HG02798 (cell line): ENCODE measurements around the gene NBEAL1.
"Not testable (repeated sequence)": the region's sequence is repeated elsewhere in the genome, so short reads cannot be mapped to it uniquely, and the experiment has no call there.

Experiments used
- ATAC-seq: cut with Tn5 transposase; IDR thresholded peaks from one replicate; pipeline ENCODE4 v1.9.1; 2021; ENCODE audit warnings: mild to moderate bottlenecking; ENCODE audit not compliant: unreplicated experiment, poor library complexity

Gene NBEAL1

DNA sequence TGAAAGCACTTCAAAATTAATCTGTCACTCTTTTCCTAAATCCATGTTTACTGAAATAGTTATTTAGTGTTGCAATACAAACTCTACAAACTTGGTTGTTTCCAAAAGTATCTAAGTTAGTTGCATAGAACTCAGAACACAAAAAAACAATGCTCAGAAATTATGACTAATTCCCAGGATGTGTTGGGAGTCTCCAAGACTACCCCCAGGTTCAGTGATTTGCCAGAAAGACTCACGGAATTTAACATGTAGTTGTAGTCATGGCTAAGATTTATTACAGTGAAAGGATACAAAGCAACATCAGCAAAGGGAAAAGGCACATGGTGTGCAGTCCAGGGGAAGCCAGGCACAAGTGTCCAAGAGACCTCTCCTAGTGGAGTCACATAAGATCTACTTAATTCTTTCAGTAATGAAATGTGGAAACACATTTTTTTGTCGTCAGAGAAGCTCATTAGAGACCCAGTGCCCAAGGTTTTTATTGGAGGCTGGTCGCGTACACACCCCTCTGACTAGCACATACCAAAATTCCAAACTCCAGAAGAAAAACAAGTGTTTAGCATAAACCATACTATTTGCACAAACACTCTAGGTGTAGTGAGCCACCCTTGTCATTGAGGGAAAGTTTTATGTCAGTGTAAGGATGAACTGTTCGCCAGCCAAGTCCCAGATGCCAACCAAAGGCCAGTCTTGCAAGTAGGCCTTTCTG, 180.8 kb downstream of the NBEAL1 start:
- ATAC-seq, result no peak

DNA sequence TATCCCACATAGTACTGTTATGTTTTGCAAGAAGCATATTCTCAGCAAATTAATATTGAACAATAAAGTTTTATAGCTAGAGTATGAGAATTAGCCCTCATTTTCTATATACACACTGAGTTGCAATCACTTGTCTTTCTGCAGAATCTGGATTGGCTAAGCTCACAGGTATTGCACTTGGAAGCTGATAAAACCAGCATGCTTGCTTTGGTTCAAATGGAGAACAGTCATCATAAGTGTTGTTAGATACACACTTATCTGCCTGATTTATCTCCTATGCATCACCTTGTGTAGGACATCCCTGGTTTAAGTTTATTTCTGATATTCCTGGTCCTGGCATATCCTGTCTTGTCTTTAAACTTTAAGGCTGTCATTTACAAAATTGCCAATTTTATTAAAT, 186.2 kb downstream of the NBEAL1 start:
- ATAC-seq, result no peak

DNA sequence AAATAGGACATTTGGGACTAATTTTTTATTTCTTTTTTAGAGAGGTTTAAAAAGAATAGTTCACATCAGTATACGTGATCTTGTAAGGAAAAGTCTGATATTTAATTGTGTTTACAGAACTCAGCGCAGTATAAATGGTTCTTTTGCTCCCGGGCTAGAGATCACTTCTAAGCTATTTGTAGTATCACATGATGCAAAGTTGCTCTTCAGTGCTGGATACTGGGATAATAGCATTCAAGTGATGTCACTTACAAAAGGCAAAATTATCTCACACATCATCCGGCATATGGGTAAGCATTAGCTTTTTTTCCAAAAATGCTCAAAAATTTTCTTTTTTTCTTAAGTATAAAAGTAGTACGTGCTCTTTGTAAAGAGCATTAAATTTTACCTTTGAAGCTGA, 186.8 kb downstream of the NBEAL1 start:
- ATAC-seq, result no peak

DNA sequence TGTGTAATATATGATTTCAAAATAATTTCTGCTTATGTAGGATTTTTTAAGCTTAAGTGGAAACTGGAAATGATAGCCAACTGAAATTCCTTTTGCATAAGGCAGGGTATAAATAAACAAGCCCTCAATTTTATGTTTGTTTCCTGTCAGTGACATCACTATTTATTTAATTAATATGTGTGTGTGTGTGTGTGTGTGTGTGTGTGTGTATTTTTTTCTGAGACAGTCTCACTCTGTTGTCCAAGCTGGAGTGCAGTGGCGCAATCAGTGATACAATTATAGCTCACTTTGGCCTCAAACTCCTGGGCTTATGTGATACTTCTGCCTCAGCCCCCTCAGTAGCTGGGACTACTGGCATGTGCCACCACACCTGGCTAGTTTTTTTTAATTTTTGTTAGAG, 194.9 kb downstream of the NBEAL1 start:
- ATAC-seq, result no peak

DNA sequence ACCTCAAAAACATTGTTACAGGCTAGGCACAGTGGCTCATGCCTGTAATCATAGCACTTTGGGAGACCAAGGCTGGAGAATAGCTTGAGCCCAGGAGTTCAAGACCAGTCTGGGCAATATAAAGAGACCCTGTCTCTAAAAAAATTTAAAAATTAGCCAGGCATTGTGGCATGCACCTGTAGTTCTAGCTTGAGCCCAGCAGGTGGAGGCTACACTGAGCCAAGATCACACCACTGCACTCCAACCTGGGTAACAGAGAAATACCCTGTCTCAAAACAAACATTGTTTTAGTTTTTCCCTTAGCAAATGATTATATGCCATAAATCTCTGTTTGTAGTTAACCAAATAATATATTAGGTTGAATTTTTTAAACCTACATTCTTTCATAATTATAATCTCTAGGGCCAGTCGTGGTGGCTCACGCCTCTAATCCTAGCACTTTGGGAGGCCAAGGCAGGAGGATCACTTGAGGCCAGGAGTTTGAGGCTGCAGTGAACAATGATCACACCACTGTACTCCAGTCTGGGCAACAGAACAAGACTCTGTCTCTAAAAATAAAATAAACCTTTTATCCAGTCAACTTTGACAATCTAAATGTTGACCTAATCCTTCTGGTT, 210.9 kb downstream of the NBEAL1 start:
- ATAC-seq, result peak; percentile 62

DNA sequence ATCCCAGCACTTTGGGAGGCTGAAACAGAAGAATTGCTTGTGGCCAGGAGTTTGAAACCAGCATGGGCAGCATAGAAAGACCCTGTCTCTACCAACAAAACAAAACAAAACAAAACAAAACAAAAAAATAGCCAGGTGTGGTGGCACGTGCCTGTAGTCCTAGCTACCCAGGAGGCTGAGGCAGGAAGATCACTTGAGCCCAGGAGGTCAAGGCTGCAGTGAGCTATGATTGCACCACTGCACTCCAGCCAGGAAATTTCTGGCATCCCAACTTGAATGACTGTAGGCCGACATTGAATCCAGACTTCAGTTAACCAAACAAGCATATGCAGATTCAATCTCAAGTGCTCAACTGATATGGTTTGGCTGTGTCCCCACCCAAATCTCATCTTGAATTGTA, 215.0 kb downstream of the NBEAL1 start:
- ATAC-seq, result not testable (repeated sequence)

DNA sequence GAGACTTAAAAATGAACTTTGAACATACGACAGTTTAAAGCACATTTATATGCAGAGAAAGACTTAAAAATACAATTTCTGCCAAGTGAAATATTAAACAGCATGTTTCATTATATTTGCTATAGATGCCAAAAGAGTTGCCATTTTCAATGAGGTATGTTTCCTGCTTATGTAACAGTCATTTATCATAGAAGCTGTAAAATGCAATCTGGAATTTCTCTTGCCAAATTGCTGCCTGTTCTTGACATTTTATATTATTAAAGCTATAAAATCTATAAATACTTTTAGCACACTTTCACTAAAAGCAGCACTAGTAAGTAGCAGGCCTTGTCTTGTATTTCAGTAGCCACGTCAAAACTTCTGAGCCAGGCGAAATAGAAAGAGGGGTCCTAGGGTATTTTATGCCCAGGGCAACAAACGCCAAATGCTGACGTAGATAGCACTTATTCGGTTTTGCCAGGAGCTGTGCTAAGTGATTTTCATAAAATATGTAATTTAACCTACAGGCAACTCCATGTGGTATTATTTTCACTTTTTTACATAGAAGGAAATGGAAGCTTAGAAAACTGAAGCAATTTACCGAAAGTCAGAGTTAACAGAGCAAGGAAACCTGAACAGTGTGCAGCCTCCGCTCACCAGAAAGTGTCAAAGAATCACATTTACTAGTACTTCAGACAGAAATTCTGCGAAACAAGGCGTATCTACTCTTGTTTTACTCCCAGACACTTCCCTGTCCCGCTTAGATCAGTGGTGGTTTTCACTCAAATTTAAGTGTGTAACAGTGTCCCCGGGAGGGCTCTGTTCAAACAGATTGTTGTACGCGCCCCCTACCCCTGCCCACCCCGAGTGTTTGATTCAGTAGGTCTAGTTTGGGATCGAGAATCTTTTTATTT, 222.9 kb downstream of the NBEAL1 start:
- no peak for ATAC-seq

DNA sequence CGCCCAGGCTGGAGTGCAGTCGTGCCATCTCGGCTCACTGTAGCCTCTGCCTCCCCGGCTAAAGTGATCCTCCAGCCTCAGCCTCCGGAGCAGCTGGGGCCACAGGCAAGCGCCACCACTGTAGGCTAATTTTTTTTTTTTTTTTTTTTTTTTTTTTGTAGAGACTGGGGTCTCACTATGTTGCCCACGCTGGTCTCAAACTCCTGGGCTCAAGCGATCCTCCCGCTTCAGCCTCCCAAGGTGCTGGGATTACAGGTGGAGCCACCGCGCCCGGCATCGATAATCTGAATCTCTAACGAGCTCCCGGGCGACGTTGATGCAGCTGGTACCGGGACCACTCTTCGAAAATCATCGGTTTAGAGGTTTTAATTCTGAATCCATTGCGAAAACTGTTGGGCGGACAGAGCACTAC, 223.6 kb downstream of the NBEAL1 start:
- no peak for ATAC-seq

DNA sequence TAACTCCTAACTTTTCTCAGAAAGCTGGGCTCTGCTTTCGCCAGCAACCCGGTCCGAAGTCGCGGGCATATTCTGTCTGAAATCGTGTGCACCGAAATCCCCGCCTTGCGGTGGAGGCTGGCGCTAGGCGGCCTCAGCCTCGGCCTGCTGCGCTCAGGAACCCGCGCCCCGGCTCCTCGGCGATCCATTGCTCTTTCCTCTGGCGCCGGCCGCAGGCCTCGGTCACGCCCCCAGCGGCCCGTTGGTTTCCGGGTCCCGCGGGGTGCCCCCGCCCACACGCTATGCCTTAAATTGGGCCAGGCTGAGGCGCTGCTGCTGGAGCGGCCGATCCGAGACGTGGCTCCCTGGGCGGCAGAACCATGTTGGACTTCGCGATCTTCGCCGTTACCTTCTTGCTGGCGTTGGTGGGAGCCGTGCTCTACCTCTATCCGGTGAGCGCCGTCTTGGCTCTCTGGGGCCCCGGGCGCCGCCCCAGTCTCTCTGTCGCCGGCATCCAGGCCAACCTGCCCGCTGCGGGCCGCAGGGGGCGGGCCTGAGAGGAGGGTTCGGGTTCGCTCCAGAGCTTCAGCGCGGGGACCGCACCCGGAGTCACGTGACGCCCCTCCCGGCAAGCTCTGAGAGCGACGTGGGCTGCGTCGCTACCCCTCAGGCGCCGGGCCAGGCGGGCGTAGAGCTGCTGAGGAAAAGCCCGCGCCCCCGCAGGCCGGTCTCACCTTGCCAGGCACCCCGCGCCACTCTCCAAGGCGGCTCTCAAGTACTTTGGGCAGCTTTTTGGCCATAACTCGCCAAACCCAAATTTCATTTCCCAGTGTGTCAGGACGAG, 224.2 kb downstream of the NBEAL1 start, which contains the start of gene CYP20A1:
CYP20A1 (plus strand) TSS at position 315 of the 823 bp plus-strand sequence; CDS start at position 360, 45 bp downstream.
- ATAC-seq, result peak; percentile 90

DNA sequence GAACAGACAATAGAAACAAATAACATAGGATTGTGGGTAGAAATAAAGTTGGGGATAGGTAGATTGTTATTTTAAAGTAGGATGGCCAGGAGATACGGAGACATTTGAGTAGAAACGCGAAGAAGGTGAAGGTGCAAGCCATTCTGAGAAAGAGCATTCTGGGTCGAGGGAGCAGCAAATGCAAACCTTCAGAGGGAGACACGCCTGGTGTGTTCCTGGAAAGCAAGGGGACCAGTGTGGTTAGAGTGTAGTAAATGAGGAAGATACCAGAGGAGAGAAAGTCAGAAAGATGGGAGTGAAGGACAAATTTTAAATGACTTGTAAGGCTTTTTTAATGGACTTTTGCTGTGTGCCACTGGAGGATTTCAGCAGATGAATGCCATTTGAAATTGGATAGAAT, 225.8 kb downstream of the NBEAL1 start:
- no peak for ATAC-seq

DNA sequence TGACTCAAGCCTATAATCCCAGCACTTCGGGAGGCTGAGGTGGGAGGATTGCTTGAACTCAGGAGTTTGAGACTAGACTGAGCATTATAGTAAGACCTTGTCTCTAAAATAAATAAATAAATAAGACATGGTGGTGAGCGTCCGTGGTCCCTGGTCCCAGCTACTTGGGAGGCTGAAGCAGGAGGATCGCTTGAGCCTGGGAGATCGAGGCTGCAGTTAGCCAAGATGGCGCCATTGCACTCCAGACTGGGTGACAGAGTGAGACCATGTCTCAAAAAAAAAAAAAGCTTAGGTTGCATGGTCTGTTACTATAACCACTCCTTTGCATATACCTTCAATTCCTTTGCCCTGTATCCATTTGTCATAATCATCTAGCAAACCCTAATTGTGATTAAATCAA, 227.8 kb downstream of the NBEAL1 start:
- ATAC-seq, result no peak

DNA sequence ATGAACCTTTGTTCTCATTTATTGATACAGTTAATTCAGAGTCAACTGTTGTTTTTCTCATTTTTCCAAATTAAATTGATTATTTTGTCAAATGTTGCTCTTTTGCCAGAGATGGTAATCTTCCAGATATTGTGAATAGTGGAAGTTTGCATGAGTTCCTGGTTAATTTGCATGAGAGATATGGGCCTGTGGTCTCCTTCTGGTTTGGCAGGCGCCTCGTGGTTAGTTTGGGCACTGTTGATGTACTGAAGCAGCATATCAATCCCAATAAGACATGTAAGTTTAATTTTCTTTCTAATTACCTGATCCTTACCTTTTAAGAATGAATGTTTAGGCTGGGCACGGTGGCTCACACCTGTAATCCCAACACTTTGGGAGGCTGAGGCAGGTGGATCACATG, 232.0 kb downstream of the NBEAL1 start:
- ATAC-seq, result no peak

DNA sequence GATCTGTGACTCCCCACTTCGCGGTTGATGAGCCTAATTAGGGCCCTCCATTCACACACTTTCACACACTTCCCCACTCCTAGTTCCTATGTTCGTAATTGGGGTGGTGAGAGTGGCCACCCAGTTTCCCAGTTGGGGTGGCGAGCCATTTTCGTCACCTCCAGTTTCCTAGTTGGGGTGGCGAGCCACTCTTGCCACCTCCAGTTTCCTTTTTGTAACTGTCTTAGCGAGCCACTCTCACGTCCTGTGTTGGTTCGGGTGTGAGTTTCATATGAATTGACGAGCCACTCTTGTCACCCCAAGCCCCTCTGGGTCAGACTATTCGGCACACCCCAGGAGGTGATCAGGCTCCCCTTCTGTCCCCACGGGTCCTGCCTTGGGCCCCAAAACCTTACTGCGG, 238.1 kb downstream of the NBEAL1 start:
- ATAC-seq, result no peak

DNA sequence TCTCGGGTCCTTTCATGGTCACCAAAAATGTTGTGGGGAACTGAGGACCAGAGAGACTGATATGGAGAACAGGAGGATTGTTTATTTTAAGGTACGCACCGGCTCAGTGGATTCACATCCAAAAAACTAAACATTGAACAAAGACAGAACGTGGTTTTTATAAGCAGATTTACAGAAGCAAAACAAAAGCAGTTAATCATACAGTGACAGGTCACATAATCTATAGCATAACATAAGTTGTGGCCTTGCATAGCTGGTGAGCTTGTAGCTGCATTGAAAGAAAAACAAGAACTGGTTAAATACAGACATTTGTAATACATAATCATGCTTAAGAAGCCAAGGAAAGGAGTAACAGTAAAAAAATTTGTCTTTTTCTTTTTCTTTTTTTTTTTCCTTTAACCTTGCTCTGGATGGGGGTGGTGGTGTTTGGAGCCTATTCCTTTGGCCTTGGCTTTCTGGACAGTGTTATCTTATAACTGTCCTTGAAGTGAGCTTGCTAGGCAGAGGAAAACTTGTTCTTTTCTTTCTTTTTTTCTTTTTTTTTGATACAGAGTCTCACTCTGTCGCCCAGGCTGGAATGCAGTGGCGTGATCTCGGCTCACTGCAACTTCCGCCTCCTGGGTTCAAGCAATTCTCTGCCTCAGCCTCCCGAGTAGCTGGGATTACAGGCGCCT, 238.9 kb downstream of the NBEAL1 start:
- ATAC-seq, result not testable (repeated sequence)

DNA sequence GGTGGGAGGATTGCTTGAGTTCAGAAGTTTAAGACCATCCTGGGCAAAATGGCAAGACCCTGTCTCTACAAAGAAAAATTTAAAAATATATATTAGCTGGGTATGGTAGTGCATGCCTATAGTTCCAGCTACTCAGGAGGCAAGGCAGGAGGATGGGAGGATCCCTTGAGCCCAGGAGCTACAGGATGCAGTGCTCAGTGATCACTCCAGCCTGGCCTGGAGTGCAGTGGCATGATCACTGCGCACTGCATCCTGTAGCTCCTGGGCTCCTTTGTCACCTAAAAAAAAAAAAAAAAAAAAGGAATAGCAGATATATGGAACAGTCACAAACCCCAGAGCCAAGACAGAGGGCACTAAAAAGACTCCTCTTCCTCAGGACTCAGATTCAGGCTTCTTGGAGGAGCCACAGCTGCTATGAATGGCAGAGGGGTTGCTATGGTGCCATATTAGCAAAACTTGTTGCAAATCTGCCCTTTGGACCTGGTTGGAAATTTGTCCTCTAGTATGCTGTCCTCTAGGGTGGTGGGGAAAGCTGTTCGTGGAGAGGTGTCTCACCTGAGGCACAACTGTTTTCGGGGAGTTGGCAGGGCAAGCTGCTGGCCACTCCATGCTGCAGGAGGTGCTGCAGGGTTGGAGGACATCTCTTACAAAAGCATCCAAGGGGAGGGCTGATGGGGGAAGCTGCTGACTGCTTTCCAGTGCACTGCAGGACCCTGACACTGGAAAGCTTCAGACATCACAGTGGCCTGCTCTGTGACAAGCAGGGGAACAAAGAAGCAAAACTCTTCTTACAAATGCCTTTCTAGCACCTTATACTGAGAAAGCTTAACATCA, 246.9 kb downstream of the NBEAL1 start:
- no peak for ATAC-seq
